Measurements from ENCODE around the gene TSNAXIP1.

- TF ChIP-seq CTCF (IDR thresholded peaks at IDR 0.05) (no peak), POLR2A (IDR thresholded peaks at IDR 0.05) (no peak)
Observed at GRCh38 chr16:67855789-67856188, 49.1 kb downstream of the TSNAXIP1 start.
